Ectodermal cell (in vitro differentiated cells): ENCODE data around the gene SCN8A.

ENCODE experiments used
- H3K27ac ChIP-seq: 2 replicates; pipeline ENCODE4 v1.7.0; 2013; ENCODE audit warnings: mild to moderate bottlenecking, low read depth, low read length; ENCODE audit not compliant: insufficient read depth, poor library complexity, severe bottlenecking
- H3K27me3 ChIP-seq: 2 replicates; pipeline ENCODE4 v1.7.0; 2013; ENCODE audit warnings: mild to moderate bottlenecking, low read length; ENCODE audit not compliant: insufficient read depth, control insufficient read depth, poor library complexity, severe bottlenecking
- H3K36me3 ChIP-seq: one replicate; pipeline ENCODE4 v1.7.0; 2013; ENCODE audit warnings: low read length; ENCODE audit not compliant: control insufficient read depth, insufficient read depth
- H3K4me1 ChIP-seq: one replicate; pipeline ENCODE4 v1.7.0; 2013; ENCODE audit warnings: low read length; ENCODE audit not compliant: control insufficient read depth, insufficient read depth
- H3K4me3 ChIP-seq: 2 replicates; pipeline ENCODE4 v1.7.0; 2013; ENCODE audit warnings: low read depth, low read length, control low read depth; ENCODE audit not compliant: insufficient read depth
- H3K9me3 ChIP-seq: 2 replicates; pipeline ENCODE4 v1.7.0; 2013; ENCODE audit warnings: mild to moderate bottlenecking, low read length, moderate library complexity; ENCODE audit not compliant: control insufficient read depth
- WGBS, 2 experiments: methylation state at CpG; one replicate each; pipeline ENCODE4 v1.1.7; 2013; ENCODE audit warnings: missing lambda C conversion rate in 2 of 2; 5-methylcytosine and 5-hydroxymethylcytosine counted together

The SCN8A gene

DNA sequence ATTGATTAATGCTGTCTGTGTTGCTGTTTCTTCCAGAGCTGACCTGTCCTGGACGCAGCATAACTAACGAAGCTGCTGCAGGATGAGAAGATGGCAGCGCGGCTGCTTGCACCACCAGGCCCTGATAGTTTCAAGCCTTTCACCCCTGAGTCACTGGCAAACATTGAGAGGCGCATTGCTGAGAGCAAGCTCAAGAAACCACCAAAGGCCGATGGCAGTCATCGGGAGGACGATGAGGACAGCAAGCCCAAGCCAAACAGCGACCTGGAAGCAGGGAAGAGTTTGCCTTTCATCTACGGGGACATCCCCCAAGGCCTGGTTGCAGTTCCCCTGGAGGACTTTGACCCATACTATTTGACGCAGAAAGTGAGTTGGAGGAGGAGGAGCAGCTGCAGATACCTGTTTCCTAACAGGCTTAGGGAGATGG, 71.7 kb downstream of the SCN8A start:
- Histone ChIP-seq H3K27ac (no peak overlapping the region), H3K27me3 (no peaks in the 10 kb centered on the region), H3K9me3 (no peaks in the 10 kb centered on the region), H3K4me1 (no peaks in the 10 kb centered on the region), H3K4me3 (no peak overlapping the region), H3K36me3 (no peaks in the 10 kb centered on the region)
- WGBS, 2 experiments, result 94 to 96% methylated on average over 11 of the region's 11 CpGs

DNA sequence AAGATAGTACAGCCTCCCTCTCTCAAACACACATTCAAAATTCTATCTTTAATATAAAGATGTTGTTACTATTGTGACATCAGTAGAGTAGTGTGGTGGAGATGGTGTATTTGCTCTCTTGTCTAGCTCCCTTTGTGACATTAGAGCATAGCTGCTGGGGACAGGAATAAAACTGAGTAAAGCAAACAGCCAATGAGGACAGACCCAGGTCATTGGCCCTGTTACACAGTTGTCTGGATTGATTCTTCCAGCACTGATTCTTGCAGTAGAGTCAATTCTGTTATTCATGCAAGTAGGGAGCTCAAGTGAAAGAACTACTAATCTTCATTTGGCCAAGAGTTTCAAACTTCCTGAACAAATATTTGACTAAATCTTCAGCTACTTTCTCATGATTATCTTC, 72.4 kb downstream of the SCN8A start:
- no peak overlapping the region for H3K27ac ChIP-seq
- H3K4me1 ChIP-seq, result no peaks in the 10 kb centered on the region
- no peak overlapping the region for H3K4me3 ChIP-seq
- no peaks in the 10 kb centered on the region for H3K9me3 ChIP-seq
- H3K27me3 ChIP-seq, result no peaks in the 10 kb centered on the region
- H3K36me3 ChIP-seq, result no peaks in the 10 kb centered on the region

DNA sequence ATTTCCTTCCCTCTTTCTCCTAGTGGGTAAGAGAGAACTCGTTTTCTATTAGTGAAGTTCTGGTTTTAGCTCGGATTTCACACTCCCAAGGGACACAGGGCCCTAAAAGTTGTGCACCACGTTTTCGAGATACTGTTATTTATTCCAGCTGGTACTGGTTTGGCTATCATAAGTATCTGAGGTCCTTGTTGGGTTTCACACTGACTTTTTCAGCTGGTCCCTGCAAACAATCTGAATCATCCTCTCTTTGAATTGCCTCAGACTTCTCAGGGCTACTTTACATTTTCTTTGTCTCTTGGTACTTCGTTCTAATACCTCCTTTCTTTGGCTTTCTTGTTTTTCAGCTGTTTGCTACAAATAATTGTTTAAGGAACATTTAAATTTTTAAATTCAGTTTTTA, 75.7 kb downstream of the SCN8A start:
- Histone ChIP-seq H3K27me3 (no peaks in the 10 kb centered on the region), H3K27ac (no peak overlapping the region), H3K4me1 (no peaks in the 10 kb centered on the region), H3K4me3 (no peak overlapping the region), H3K36me3 (no peaks in the 10 kb centered on the region), H3K9me3 (no peaks in the 10 kb centered on the region)
- 34 to 42% methylated on average over 4 of the region's 5 CpGs for WGBS, 2 experiments

DNA sequence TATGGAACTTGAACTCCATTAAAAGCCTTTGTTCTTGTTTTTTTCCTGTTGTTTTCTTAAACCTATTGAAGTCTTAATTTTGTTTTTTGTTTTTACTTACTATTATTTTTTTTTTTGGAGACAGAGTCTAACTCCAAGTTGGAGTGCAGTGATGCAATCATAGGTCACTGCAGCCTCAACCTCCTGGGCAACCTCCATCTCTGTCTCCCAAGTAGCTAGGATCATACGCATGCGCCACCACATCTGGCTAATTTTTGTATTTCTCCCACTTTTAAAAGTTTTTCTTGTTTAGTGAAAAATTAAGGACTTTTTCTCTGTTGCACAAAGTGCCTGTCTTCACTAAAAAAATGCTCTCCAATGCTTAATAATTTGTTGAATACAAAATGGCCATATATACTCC, 76.2 kb downstream of the SCN8A start:
- no peak overlapping the region for H3K4me3 ChIP-seq
- no peaks in the 10 kb centered on the region for H3K4me1 ChIP-seq
- no peaks in the 10 kb centered on the region for H3K36me3 ChIP-seq
- no peak overlapping the region for H3K27ac ChIP-seq
- 80 to 96% methylated on average over 1 to 2 of the region's 2 CpGs for WGBS, 2 experiments
- no peaks in the 10 kb centered on the region for H3K9me3 ChIP-seq
- H3K27me3 ChIP-seq, result no peaks in the 10 kb centered on the region

DNA sequence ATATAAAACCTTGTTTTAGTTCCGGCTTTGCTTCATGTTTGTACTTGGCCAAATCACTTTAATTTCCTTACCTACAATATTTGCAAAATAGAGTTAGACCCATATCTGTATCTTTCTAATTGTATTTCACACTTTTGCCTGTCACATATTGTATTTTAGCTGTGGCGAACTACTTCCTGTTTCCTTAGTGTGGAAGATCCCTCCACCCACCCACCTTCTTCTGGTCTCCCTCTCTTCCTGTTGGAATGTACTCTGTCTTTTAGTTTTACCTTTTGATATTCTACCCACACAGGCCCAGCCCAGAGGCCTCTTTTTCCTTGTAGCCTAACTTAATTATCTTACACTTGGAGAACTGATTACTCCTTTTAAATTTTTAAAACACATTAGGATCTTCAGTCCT, 78.2 kb downstream of the SCN8A start:
- Histone ChIP-seq H3K27ac (no peak overlapping the region), H3K36me3 (no peaks in the 10 kb centered on the region), H3K4me3 (no peak overlapping the region), H3K27me3 (no peaks in the 10 kb centered on the region), H3K9me3 (no peaks in the 10 kb centered on the region), H3K4me1 (no peaks in the 10 kb centered on the region)
- WGBS, 2 experiments, result 94 to 97% methylated on average over 2 of the region's 2 CpGs

DNA sequence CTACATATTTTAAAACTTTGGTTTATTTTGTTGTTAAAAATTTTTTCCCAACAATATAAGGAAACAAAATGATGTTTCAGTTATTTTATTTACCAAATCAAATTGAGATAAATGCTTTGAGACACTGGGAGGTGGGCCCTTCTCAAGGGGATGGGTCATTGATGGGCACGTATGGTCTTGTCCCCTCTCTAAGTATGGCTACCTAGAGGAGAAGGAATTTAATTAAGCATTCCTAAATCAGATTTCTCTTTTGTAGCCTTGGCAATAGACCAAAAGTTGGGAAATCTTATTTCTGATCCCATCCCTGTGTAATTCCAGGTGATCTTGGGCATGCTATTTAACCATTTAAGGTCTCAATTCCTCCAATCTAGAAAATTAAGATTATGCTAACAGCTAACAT, 79.0 kb downstream of the SCN8A start:
- Histone ChIP-seq H3K27ac (no peak overlapping the region), H3K4me3 (no peak overlapping the region), H3K9me3 (no peaks in the 10 kb centered on the region), H3K27me3 (no peaks in the 10 kb centered on the region), H3K36me3 (no peaks in the 10 kb centered on the region), H3K4me1 (no peaks in the 10 kb centered on the region)
- WGBS, 2 experiments, result 91 to 100% methylated on average over 1 of the region's 1 CpG

DNA sequence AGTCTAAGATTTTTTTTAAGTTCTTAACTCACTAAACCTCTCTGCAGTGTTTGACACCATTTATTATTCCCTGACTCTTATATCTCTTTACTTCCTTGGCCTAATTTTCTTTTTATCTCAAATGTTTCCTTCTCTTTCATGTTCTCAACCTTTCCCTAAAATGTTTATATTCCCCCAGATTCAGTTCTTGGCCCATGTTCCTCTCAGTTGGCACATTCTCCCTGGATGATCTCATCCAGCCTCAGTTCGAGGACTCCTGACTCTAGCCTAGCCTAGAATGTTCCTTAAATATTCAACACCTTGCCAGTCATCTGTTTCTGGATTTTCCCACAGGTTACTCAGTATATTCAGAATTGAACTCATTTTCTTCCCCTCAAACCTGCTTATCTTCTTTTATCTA, 81.3 kb downstream of the SCN8A start:
- Histone ChIP-seq H3K4me1 (no peaks in the 10 kb centered on the region), H3K27ac (no peak overlapping the region), H3K4me3 (no peak overlapping the region), H3K9me3 (no peaks in the 10 kb centered on the region), H3K27me3 (no peaks in the 10 kb centered on the region), H3K36me3 (no peaks in the 10 kb centered on the region)
- WGBS, 2 experiments, result 85 to 91% methylated on average over 1 of the region's 1 CpG

DNA sequence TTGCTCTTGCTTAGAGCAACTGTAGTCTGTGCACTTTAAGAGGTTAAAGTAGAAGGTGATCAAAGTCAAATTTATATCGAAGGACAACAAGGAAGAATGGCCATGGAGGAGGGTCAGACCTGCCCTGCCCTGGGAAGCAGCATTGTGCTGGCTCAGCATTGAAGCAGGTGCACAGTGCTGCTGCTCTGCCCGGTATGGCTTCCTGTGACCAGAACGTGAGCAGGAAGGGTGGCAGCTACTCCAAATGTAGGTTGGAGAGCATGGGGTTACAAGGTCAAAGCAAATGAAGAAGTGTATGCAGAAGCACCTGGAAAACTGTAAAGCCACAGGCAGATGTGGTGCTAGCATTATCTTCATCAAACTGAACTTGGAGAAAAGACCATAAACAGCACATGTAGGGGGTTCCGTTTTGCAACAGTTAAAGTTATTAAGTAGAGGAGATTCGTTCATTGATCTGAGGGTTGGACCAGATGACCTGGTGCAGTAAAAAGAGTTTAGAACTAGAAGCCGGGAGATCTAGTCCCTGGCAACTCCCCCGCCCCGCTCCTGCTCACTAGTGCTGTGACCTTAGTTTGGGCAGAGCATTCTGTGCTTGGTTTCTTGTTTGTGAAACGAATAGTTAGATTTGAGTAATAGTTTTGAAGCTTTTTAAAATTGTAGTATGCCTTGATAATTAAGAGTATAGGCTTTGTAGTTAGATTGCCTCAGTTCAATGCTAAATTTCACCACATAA, 84.2 kb downstream of the SCN8A start:
- 87 to 92% methylated on average over 9 of the region's 9 CpGs for WGBS, 2 experiments
- H3K27me3 ChIP-seq, result no peaks in the 10 kb centered on the region
- H3K9me3 ChIP-seq, result no peaks in the 10 kb centered on the region
- no peak overlapping the region for H3K27ac ChIP-seq
- no peak overlapping the region for H3K4me3 ChIP-seq
- no peaks in the 10 kb centered on the region for H3K4me1 ChIP-seq
- no peaks in the 10 kb centered on the region for H3K36me3 ChIP-seq

DNA sequence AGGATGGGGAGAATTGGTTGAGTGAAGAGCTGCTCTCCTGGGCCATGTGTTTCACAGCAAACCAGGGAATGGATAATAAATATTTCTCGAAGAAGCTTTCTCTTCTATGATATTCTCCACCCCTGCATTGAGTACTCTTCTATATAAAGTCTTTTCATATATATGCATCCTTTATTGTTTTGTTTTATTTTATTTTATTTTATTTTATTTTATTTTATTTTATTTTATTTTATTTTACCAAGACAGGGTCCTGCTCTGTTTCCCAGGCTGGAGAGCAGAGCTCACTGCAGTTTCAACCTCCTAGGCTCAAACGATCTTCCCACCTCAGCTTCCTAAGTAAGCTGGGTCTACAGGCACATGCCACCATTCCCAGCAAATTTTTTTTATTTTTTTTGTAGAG, 85.8 kb downstream of the SCN8A start:
- 71 to 88% methylated on average over 1 of the region's 2 CpGs for WGBS, 2 experiments
- H3K4me3 ChIP-seq, result no peak overlapping the region
- no peak overlapping the region for H3K27ac ChIP-seq
- H3K4me1 ChIP-seq, result no peaks in the 10 kb centered on the region
- H3K9me3 ChIP-seq, result no peaks in the 10 kb centered on the region
- no peaks in the 10 kb centered on the region for H3K36me3 ChIP-seq
- H3K27me3 ChIP-seq, result no peaks in the 10 kb centered on the region

DNA sequence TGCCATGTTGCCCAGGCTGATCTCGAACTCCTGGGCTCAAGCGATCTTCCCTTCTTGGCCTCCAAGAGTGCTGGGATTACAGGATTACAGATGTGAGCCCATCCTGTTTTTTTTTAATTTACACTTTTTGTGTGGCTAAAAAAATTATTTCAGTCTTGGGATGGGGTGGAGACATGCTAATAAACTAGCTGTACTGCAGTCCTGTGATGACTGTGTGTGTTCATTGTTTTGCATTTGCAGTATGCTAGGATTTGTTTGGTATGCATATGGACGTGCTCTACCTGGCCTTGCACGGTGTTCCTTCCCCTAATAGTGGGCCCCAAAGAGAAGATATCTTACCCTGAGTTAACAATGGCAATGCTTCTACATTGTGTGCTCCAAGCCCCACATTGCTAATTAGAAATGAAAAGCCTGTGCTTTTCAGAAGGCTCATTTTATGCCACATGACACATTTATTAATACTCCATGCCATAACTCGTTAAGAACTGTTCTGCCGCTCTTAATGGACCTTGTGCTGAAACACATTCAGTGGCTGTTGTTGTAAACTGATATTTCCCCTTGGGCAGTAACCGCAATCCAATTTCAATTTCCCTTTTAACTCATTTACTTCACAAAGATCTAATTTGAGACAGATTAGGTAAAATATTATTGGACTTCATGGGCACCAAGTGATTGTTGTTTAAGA, 86.4 kb downstream of the SCN8A start:
- H3K27ac ChIP-seq, result no peak overlapping the region
- H3K27me3 ChIP-seq, result no peaks in the 10 kb centered on the region
- no peak overlapping the region for H3K4me3 ChIP-seq
- 82 to 90% methylated on average over 6 of the region's 7 CpGs for WGBS, 2 experiments
- no peaks in the 10 kb centered on the region for H3K36me3 ChIP-seq
- H3K9me3 ChIP-seq, result no peaks in the 10 kb centered on the region
- no peaks in the 10 kb centered on the region for H3K4me1 ChIP-seq
